Activated CD8-positive, alpha-beta T cell treated with anti-CD3 and anti-CD28 coated beads for 36 hours (primary cell): Measurements from ENCODE around the gene CDKAL1. TPM values are rescaled to one million over a fixed set of nuclear protein-coding genes. Genes with fewer than 3 reads are reported as not detected.

ENCODE experiments used
- ATAC-seq: fragments of 200-7000 bp; cut with Tn5 transposase; one replicate; pipeline ENCODE4 v1.10.0; 2021; ENCODE audit warnings: mild to moderate bottlenecking, moderate library complexity
- CTCF ChIA-PET: fragments of 350-600 bp; sonication (Branson Sonifier 250); formaldehyde crosslinking; loops from one replicate; lab custom pipeline; 2021; ENCODE audit warnings: antibody characterized with exemption; lab: Charles Lee
- POLR2A ChIA-PET: fragments of 350-600 bp; sonication (Branson Sonifier 250); formaldehyde crosslinking; loops from one replicate; lab custom pipeline; 2021; ENCODE audit warnings: antibody characterized with exemption; lab: Charles Lee
- DNase-seq: peaks from one replicate; pipeline ENCODE4 v3.0.0-alpha.2; 2020
- H3K27ac Mint-ChIP-seq: one replicate; pipeline ENCODE4 v1.8.0; 2021; ENCODE audit warnings: mild to moderate bottlenecking, mixed read lengths
- H3K27me3 Mint-ChIP-seq: one replicate; pipeline ENCODE4 v1.8.0; 2021; ENCODE audit warnings: mixed read lengths
- H3K36me3 Mint-ChIP-seq: one replicate; pipeline ENCODE4 v1.8.0; 2021; ENCODE audit warnings: low read depth, mixed read lengths
- H3K4me1 Mint-ChIP-seq: one replicate; pipeline ENCODE4 v1.8.0; 2021; ENCODE audit warnings: low read depth, mixed read lengths
- H3K4me3 Mint-ChIP-seq: one replicate; pipeline ENCODE4 v1.8.0; 2021; ENCODE audit warnings: mild to moderate bottlenecking, moderate library complexity, mixed read lengths
- H3K9me3 Mint-ChIP-seq: one replicate; pipeline ENCODE4 v1.8.0; 2021; ENCODE audit warnings: mixed read lengths
- CTCF ChIP-seq: fragments of 200-600 bp; IDR thresholded peaks from one replicate; pipeline ENCODE4 v1.8.0; 2022; ENCODE audit warnings: antibody characterized with exemption, mild to moderate bottlenecking
- intact Hi-C: fragments of 100-400 bp; cut with micrococcal nuclease; formaldehyde crosslinking; loops from one replicate; pipeline ENCODE4 v1.10.0; 2022
- total RNA-seq, 2 experiments: library from RNA; stranded (reverse); gene quantifications; one replicate each; pipeline ENCODE4 v1.2.3, GENCODE V29; 2021

CDKAL1 gene
- total RNA-seq, 2 experiments from 2014 or later, result 21.6 to 23.6 TPM

GRCh38 chr6:20946022-20946421, 411.8 kb downstream of the CDKAL1 start:
- Mint-ChIP-seq H3K4me1 (peaks cover 5% of the 10 kb centered on the region), H3K9me3 (peaks cover 10% of the 10 kb centered on the region), H3K27me3 (no peaks in the 10 kb centered on the region), H3K36me3 (peaks cover 7% of the 10 kb centered on the region), H3K4me3 (no peak overlapping the region), H3K27ac (no peak overlapping the region)
- DNase-seq (peak; percentile 21), ATAC-seq (peak; percentile 39)
- no peak for TF ChIP-seq CTCF
- intact Hi-C loops, result no loop called here
- ChIA-PET CTCF (no interaction called here), POLR2A (no interaction called here)

- Mint-ChIP-seq H3K27me3 (no peaks in the 10 kb centered on the region), H3K4me1 (peaks cover 5% of the 10 kb centered on the region), H3K4me3 (no peak overlapping the region), H3K9me3 (peaks cover 5% of the 10 kb centered on the region), H3K27ac (no peak overlapping the region), H3K36me3 (peaks cover 5% of the 10 kb centered on the region)
- POLR2A ChIA-PET, result no interaction called here
- DNase-seq (no peak), ATAC-seq (no peak)
- TF ChIP-seq CTCF, result no peak
- CTCF ChIA-PET, result no interaction called here
- intact Hi-C loops, result no loop called here
Observed at GRCh38 chr6:20946890-20947289, 412.6 kb downstream of the CDKAL1 start.

GRCh38 chr6:20947977-20948376, 413.7 kb downstream of the CDKAL1 start:
- intact Hi-C loops, result no loop called here
- peaks cover 5% of the 10 kb centered on the region for H3K4me1 Mint-ChIP-seq

GRCh38 chr6:20948556-20948955, 414.3 kb downstream of the CDKAL1 start:
- ChIA-PET POLR2A (no interaction called here), CTCF (interaction anchor here (1.0 kb wide), 1 partner anchor 26 kb away, joined by 3 read pairs; no protein-coding TSS in a partner anchor)
- ATAC-seq (no peak), DNase-seq (no peak)
- no peak overlapping the region for H3K27ac Mint-ChIP-seq
- no peak overlapping the region for H3K4me3 Mint-ChIP-seq
- H3K9me3 Mint-ChIP-seq, result no peaks in the 10 kb centered on the region
- no peak for TF ChIP-seq CTCF
- no peaks in the 10 kb centered on the region for H3K27me3 Mint-ChIP-seq
- intact Hi-C loops, result no loop called here
- H3K4me1 Mint-ChIP-seq, result peaks cover 5% of the 10 kb centered on the region
- H3K36me3 Mint-ChIP-seq, result peaks cover 2% of the 10 kb centered on the region

More at GRCh38 chr6:20947977-20948376, 413.7 kb downstream of the CDKAL1 start:
- CTCF ChIA-PET, result interaction anchor here (1.0 kb wide), 1 partner anchor 25 kb away, joined by 3 read pairs; no protein-coding TSS in a partner anchor
- no peak for DNase-seq
- Mint-ChIP-seq H3K4me3 (no peak overlapping the region), H3K9me3 (peaks cover 3% of the 10 kb centered on the region), H3K27ac (no peak overlapping the region), H3K27me3 (no peaks in the 10 kb centered on the region), H3K36me3 (peaks cover 3% of the 10 kb centered on the region)
- no peak for ATAC-seq
- no peak for TF ChIP-seq CTCF
- POLR2A ChIA-PET, result no interaction called here

GRCh38 chr6:20949138-20949537, 414.9 kb downstream of the CDKAL1 start:
- POLR2A ChIA-PET, result no interaction called here
- intact Hi-C loops, result no loop called here
- CTCF ChIA-PET, result no interaction called here
- Mint-ChIP-seq H3K4me3 (no peak overlapping the region), H3K4me1 (peaks cover 5% of the 10 kb centered on the region), H3K27ac (no peak overlapping the region), H3K36me3 (no peaks in the 10 kb centered on the region), H3K27me3 (no peaks in the 10 kb centered on the region), H3K9me3 (no peaks in the 10 kb centered on the region)
- no peak for TF ChIP-seq CTCF
- DNase-seq, result no peak
- no peak for ATAC-seq
